LNCAP (cell line): ENCODE results near the gene FBF1.

Source experiments
- CTCF ChIP-seq: fragments of 450-650 bp; IDR thresholded peaks from 2 replicates; pipeline ENCODE4 v1.5.1; 2017; ENCODE audit warnings: mild to moderate bottlenecking

The FBF1 gene

GRCh38 chr17:75875182-75875939 lies 65.5 kb downstream of the FBF1 start:
- TF ChIP-seq CTCF: no peak

- TF ChIP-seq CTCF: no peak
These were observed 66.3 kb downstream of the FBF1 start for GRCh38 chr17:75874323-75875181.

GRCh38 chr17:75873587-75874322 lies 67.1 kb downstream of the FBF1 start:
- TF ChIP-seq CTCF: no peak

- TF ChIP-seq CTCF: no peak
These were observed 68.1 kb downstream of the FBF1 start for GRCh38 chr17:75872434-75873351.

- no peak for TF ChIP-seq CTCF
These were observed 71.3 kb downstream of the FBF1 start for GRCh38 chr17:75869282-75870141.

GRCh38 chr17:75864448-75864871 lies 76.4 kb downstream of the FBF1 start:
- TF ChIP-seq CTCF: no peak
